CD4-positive, alpha-beta memory T cell (primary cell): ENCODE results near the gene CHCHD6. TPM values are rescaled to one million over a fixed set of nuclear protein-coding genes. Genes with fewer than 3 reads are reported as not detected.

Source experiments
- CTCF ChIA-PET: fragments of 350-600 bp; sonication (Branson Sonifier 250); formaldehyde crosslinking; loops from one replicate; lab custom pipeline; 2021; ENCODE audit warnings: inconsistent platforms; ENCODE audit not compliant: partially characterized antibody; lab: Charles Lee
- POLR2A ChIA-PET: fragments of 350-600 bp; sonication (Branson Sonifier 250); formaldehyde crosslinking; loops from one replicate; lab custom pipeline; 2021; ENCODE audit not compliant: partially characterized antibody; lab: Charles Lee
- DNase-seq, 5 donors: peaks; one replicate each; pipeline versions ENCODE4 v3.0.0 to v3.0.0-alpha.2; 2020 to 2022; ENCODE audit warnings: mixed read lengths in 1 of 5
- H3K27ac ChIP-seq: one replicate; pipeline ENCODE4 v1.7.0; 2013; ENCODE audit warnings: low read depth, low read length
- H3K27me3 ChIP-seq: 2 replicates; pipeline ENCODE4 v1.7.0; 2013; ENCODE audit warnings: mild to moderate bottlenecking, low read length, moderate library complexity; ENCODE audit not compliant: insufficient read depth
- H3K36me3 ChIP-seq: 2 replicates; pipeline ENCODE4 v1.7.0; 2013; ENCODE audit warnings: mild to moderate bottlenecking, low read length, moderate library complexity; ENCODE audit not compliant: insufficient read depth
- H3K4me1 ChIP-seq: 2 replicates; pipeline ENCODE4 v1.7.0; 2013; ENCODE audit warnings: mild to moderate bottlenecking, low read length, moderate library complexity; ENCODE audit not compliant: insufficient read depth
- H3K4me3 ChIP-seq, 2 donors: one replicate each; pipeline ENCODE4 v1.7.0; 2013; ENCODE audit warnings: low read length in 2 of 2, mild to moderate bottlenecking in 1 of 2
- H3K9me3 ChIP-seq, 2 donors: one replicate each; pipeline ENCODE4 v1.7.0; 2013; ENCODE audit warnings: low read length in 2 of 2, control low read depth in 1 of 2; ENCODE audit not compliant: control insufficient read depth in 1 of 2
- H3K27ac Mint-ChIP-seq, 7 donors: one replicate each; pipeline ENCODE4 v1.8.0; 2020 to 2021; ENCODE audit warnings: mixed read lengths in 7 of 7, mild to moderate bottlenecking in 6 of 7, inconsistent platforms in 3 of 7, moderate library complexity in 3 of 7
- H3K27me3 Mint-ChIP-seq, 2 donors: one replicate each; pipeline ENCODE4 v1.8.0; 2020 to 2021; ENCODE audit warnings: mixed read lengths in 2 of 2
- H3K36me3 Mint-ChIP-seq, 2 donors: one replicate each; pipeline ENCODE4 v1.8.0; 2020 to 2021; ENCODE audit warnings: mixed read lengths in 2 of 2, inconsistent platforms in 1 of 2, mild to moderate bottlenecking in 1 of 2
- H3K4me1 Mint-ChIP-seq, 4 donors: one replicate each; pipeline ENCODE4 v1.8.0; 2020 to 2021; ENCODE audit warnings: mixed read lengths in 4 of 4, mild to moderate bottlenecking in 1 of 4
- H3K4me3 Mint-ChIP-seq, 8 donors: one replicate each; pipeline ENCODE4 v1.8.0; 2020 to 2021; ENCODE audit warnings: mixed read lengths in 8 of 8, mild to moderate bottlenecking in 7 of 8, moderate library complexity in 6 of 8, inconsistent platforms in 3 of 8
- H3K9me3 Mint-ChIP-seq, 8 donors: one replicate each; pipeline ENCODE4 v1.8.0; 2020 to 2021; ENCODE audit warnings: mixed read lengths in 8 of 8, mild to moderate bottlenecking in 5 of 8, inconsistent platforms in 3 of 8, moderate library complexity in 1 of 8
- intact Hi-C: fragments of 100-400 bp; cut with micrococcal nuclease; formaldehyde crosslinking; loops from one replicate; pipeline ENCODE4 v1.15.1; 2023
- polyA plus RNA-seq, 2 donors: library from polyadenylated mRNA; unstranded; fragments of 300-500 nt; fragmentation: Illumina TruSeq; gene quantifications; one replicate each; pipeline ENCODE4 v1.2.3, GENCODE V29; 2021
- total RNA-seq, 2 experiments: library from RNA; stranded (reverse); gene quantifications; one replicate each; pipeline ENCODE4 v1.2.3, GENCODE V29; 2021

Gene CHCHD6
- total and polyA plus RNA-seq, 4 experiments from 2014 or later, result 7.3 to 12.3 (median 10.2) TPM

DNA sequence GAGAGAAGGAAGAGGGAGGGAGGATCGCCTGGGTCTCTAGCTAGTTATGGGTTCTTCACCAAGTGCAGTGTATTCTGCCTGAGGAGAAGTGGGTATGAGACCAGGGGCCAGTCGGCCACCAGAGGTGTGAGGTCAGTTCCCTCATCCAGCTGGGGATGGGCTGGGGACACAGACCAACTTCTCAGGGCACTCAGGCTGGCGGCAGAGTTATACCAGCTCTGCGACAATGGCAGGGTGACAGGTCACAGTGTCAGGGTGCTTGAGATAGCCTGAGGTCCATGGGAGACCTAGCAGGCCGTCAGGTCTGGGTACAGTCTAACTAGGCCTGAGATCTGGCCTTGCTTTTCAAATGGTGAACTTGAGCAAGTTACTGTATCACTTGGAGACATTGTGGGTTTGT is 247.5 kb downstream of the CHCHD6 start:
- H3K27ac Mint-ChIP-seq, result no peak overlapping the region
- ChIA-PET POLR2A (no interaction called here), CTCF (interaction anchor here (0.8 kb wide), 1 partner anchor 12 kb away, joined by 3 read pairs; no protein-coding TSS in a partner anchor)
- H3K36me3 ChIP-seq, result peaks cover 5% of the 10 kb centered on the region
- peaks cover 6 to 11% of the 10 kb centered on the region in 2 donors for H3K36me3 Mint-ChIP-seq
- no peaks in the 10 kb centered on the region for H3K27me3 ChIP-seq
- H3K4me1 Mint-ChIP-seq, result peaks cover 1 to 5% (median 3%) of the 10 kb centered on the region in 4 donors
- intact Hi-C loops, result no loop called here
- H3K4me3 Mint-ChIP-seq, result no peak overlapping the region
- H3K27ac ChIP-seq, result no peak overlapping the region
- H3K9me3 ChIP-seq, result no peaks in the 10 kb centered on the region
- H3K4me3 ChIP-seq, result no peak overlapping the region
- no peaks in the 10 kb centered on the region for H3K9me3 Mint-ChIP-seq
- H3K27me3 Mint-ChIP-seq, result no peaks in the 10 kb centered on the region
- no peak for DNase-seq
- H3K4me1 ChIP-seq, result no peaks in the 10 kb centered on the region

DNA sequence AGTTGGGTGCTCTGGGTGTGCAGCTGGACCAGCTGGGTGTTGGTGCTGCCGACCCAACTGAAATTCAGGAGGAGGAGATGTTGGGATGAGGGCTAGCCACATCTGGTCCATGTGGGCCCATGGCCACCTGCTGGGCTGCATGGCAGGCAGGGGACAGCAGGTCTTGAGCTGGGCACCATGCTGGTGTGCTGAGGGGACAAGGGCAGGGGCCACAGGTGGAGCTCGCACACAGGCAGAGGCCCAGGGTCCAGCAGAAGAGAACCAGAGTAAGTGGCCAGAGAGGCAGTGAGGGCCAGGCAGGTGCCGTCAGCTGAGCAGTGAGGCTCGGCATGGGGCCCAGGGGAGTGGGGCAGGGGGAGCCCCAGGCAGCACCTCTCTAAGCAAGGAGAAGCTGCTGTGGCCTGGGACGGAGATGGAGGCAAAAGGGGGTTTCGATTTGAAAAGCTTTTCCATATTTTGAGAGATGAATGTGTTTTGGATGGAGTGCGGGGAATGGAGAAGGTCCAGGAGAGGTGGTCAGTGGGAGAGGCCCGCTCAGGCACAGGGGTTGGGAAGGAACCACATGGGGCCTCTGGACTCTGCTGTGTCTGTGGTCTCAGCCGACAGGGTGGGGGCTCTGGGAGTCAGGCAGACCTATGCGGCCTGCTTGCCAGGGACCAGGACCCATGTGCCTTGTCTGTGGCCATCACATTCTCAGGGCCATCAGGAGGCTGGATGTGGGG is 248.4 kb downstream of the CHCHD6 start:
- CTCF ChIA-PET, result no interaction called here
- intact Hi-C loops, result no loop called here
- POLR2A ChIA-PET, result no interaction called here
- peak overlapping the region in 1 of 7 donors; percentile 35 for H3K27ac Mint-ChIP-seq
- no peaks in the 10 kb centered on the region for H3K9me3 Mint-ChIP-seq
- no peaks in the 10 kb centered on the region for H3K9me3 ChIP-seq
- peaks cover 0 to 1% (median 0%) of the 10 kb centered on the region in 4 donors for H3K4me1 Mint-ChIP-seq
- H3K27me3 ChIP-seq, result no peaks in the 10 kb centered on the region
- H3K4me1 ChIP-seq, result no peaks in the 10 kb centered on the region
- no peak for DNase-seq
- H3K4me3 Mint-ChIP-seq, result no peak overlapping the region
- H3K27ac ChIP-seq, result no peak overlapping the region
- H3K27me3 Mint-ChIP-seq, result no peaks in the 10 kb centered on the region
- H3K36me3 Mint-ChIP-seq, result peaks cover 6 to 11% of the 10 kb centered on the region in 2 donors
- no peak overlapping the region for H3K4me3 ChIP-seq
- H3K36me3 ChIP-seq, result peaks cover 5% of the 10 kb centered on the region

DNA sequence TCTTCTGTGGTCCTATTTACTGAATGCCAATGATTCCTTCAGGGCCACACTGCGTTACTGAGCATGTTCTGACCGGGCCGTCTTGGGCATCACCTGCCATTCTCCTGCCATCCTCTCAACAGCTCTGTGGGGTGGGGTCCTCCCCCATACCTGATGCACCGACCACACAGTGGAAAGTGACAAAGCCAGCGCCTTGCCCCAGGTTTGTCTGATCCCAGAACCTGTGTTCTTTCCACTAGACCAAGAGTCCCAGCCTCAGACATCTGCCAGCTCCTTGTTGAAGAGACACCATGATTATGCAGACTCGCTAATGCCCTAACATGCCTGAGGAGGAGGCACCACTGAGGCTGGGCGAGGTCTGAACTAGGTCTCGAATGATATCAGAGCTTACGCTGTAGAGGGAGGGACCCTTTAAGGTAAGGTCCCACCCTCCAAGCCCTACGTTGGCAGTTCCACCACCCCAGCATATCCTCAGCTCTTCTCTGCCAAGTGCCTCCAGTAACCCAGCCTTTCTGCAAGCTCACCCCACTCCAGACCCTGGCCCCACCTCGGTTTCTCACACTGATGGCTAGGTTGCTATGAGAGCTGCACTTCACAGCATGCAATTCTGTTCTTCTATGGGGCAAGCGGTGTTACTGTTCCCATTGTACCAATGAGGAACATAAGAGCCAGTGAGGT is 249.1 kb downstream of the CHCHD6 start:
- no peaks in the 10 kb centered on the region for H3K9me3 Mint-ChIP-seq
- H3K4me1 Mint-ChIP-seq, result peaks cover 0 to 2% (median under 1%) of the 10 kb centered on the region in 4 donors
- Histone ChIP-seq H3K27me3 (no peaks in the 10 kb centered on the region), H3K27ac (no peak overlapping the region), H3K4me3 (no peak overlapping the region), H3K36me3 (peaks cover 5% of the 10 kb centered on the region), H3K9me3 (no peaks in the 10 kb centered on the region), H3K4me1 (no peaks in the 10 kb centered on the region)
- intact Hi-C loops, result no loop called here
- H3K4me3 Mint-ChIP-seq, result no peak overlapping the region
- H3K27ac Mint-ChIP-seq, result peak overlapping the region in 2 of 7 donors; percentile 26 to 35
- CTCF ChIA-PET, result no interaction called here
- peaks cover 6 to 11% of the 10 kb centered on the region in 2 donors for H3K36me3 Mint-ChIP-seq
- DNase-seq, result no peak
- no peaks in the 10 kb centered on the region for H3K27me3 Mint-ChIP-seq
- POLR2A ChIA-PET, result no interaction called here

DNA sequence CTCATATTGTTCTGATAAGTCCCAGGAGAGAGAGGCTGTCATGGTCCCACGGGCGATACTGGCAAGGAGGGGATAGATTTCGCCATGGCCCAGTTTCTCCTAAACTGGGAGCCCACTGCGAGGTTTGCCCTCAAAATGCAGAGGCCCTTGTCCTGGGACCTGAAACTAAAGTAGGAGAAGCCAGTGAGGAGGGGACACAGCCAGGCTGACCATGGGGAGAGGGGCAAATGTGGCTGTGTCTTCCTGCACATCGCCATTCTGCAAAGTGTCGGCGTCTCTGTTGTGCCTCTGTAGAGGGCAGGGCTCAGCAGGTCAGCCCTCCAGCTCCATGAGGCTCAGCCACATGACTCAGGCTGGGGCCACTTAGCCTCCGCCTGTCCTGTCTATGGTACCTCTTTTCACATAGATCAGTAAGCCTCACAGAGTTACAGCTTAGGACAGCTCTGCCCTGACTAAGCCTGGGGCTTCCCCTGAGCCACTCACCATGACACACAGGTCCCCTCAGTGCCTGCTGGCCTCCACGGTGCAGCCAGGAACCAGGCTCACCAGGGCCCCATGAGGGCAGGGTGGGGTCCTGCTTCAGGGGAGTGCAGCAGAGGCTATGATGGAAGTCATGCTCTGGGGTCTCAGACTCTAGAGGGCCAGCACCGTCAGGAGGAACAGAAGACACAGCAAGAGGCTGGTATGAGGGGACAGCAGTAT is 250.3 kb downstream of the CHCHD6 start:
- Mint-ChIP-seq H3K27ac (no peak overlapping the region), H3K4me3 (no peak overlapping the region), H3K9me3 (no peaks in the 10 kb centered on the region), H3K36me3 (peaks cover under 1 to 3% of the 10 kb centered on the region in 2 donors), H3K27me3 (no peaks in the 10 kb centered on the region), H3K4me1 (peaks cover 0 to 3% (median under 1%) of the 10 kb centered on the region in 4 donors)
- Histone ChIP-seq H3K36me3 (no peaks in the 10 kb centered on the region), H3K4me1 (no peaks in the 10 kb centered on the region), H3K4me3 (no peak overlapping the region), H3K27me3 (no peaks in the 10 kb centered on the region), H3K27ac (no peak overlapping the region), H3K9me3 (no peaks in the 10 kb centered on the region)
- intact Hi-C loops, result no loop called here
- ChIA-PET CTCF (no interaction called here), POLR2A (no interaction called here)
- no peak for DNase-seq

DNA sequence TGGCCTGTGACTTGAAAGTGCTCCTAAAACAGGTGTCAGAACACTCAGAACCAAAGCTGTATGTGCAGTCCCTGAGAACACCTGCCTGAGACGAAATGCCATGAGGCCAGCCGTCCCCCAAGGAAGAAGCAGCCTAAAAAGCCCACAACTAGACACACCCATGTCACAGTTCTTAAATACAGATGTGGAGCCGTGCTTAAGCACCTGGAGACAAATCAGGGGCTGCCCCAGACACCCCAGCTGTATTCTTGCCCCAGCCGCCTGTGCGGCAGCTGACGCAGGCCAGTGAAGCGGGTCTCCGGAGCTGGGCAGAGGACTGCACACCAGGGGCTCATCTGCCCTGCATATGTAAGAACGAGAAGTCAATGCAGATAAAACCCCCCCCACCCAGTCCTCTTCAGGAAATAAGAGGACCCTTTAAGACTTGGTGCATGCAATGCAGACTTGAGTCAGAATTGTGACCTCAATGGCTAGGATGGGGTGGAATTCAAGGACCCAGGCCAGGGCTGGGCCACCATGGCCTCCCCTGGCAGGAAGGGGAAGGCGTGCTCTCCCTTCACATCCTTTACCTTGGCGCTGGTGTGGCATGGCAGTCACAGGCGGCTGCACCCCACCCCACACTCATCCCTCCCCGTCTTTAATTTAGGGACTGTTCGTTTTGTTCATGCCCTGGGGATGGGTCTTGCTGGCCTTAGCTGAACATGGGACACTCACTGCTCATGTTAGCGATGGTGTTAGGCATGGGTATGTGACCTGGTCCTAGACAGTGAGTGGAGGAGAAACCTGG is 251.2 kb downstream of the CHCHD6 start:
- Mint-ChIP-seq H3K9me3 (no peaks in the 10 kb centered on the region), H3K27ac (peak overlapping the region in 1 of 7 donors; percentile 30), H3K4me3 (no peak overlapping the region), H3K4me1 (peaks cover 0 to 3% (median under 1%) of the 10 kb centered on the region in 4 donors), H3K36me3 (peaks cover 0 to 3% of the 10 kb centered on the region in 2 donors), H3K27me3 (no peaks in the 10 kb centered on the region)
- no peaks in the 10 kb centered on the region for H3K4me1 ChIP-seq
- DNase-seq, result no peak
- H3K36me3 ChIP-seq, result no peaks in the 10 kb centered on the region
- intact Hi-C loops, result no loop called here
- H3K4me3 ChIP-seq, result no peak overlapping the region
- H3K27me3 ChIP-seq, result no peaks in the 10 kb centered on the region
- ChIA-PET POLR2A (no interaction called here), CTCF (no interaction called here)
- H3K9me3 ChIP-seq, result no peaks in the 10 kb centered on the region
- H3K27ac ChIP-seq, result no peak overlapping the region

DNA sequence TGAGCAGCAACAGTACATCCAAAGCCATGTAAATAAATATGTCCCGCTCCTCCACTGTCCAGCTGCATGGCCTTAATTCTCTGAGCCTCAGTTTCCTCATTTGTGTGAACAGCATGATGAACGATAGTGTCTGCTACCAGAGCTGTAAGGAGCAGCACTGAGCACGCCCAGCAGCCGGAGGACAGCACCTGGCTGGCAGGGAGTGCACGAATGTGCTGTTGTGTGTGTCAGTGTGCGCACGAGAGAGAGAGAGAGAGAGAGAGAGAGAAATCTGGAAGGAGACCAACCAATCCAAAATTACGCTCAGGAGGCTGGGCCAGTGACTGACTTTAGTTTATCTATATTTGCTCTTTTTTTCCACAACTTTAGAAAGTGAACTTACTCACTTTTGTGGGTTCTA is 252.3 kb downstream of the CHCHD6 start:
- H3K27ac Mint-ChIP-seq, result peak overlapping the region in 1 of 7 donors; percentile 61
- no peak overlapping the region for H3K4me3 ChIP-seq
- no peak overlapping the region for H3K27ac ChIP-seq
- no peak overlapping the region for H3K4me3 Mint-ChIP-seq
- no peaks in the 10 kb centered on the region for H3K36me3 ChIP-seq
- no peaks in the 10 kb centered on the region for H3K9me3 Mint-ChIP-seq
- intact Hi-C loops, result no loop called here
- no peaks in the 10 kb centered on the region for H3K27me3 ChIP-seq
- H3K27me3 Mint-ChIP-seq, result no peaks in the 10 kb centered on the region
- no peaks in the 10 kb centered on the region for H3K9me3 ChIP-seq
- no peaks in the 10 kb centered on the region for H3K4me1 ChIP-seq
- peaks cover 0 to 3% of the 10 kb centered on the region in 2 donors for H3K36me3 Mint-ChIP-seq
- H3K4me1 Mint-ChIP-seq, result peaks cover 0 to 3% (median under 1%) of the 10 kb centered on the region in 4 donors
- CTCF ChIA-PET, result no interaction called here
- no peak for DNase-seq
- POLR2A ChIA-PET, result no interaction called here
